Upper lobe of left lung (tissue), 4 donors: ENCODE data around the gene PRKG1.

ENCODE experiments used
- CTCF ChIP-seq, 6 experiments: fragments of 450-650 bp in 4 of 6; fragments of 200-600 bp in 2 of 6; sonication (generic) in 2 of 6; IDR thresholded peaks; one replicate each; pipeline ENCODE4 v1.5.1; 2016 to 2019; ENCODE audit warnings: antibody characterized with exemption in 6 of 6
- EP300 ChIP-seq, 4 donors: sonication (generic); formaldehyde crosslinking; IDR thresholded peaks; one replicate each; pipeline ENCODE4 v1.5.1; 2017; ENCODE audit warnings: antibody characterized with exemption in 4 of 4, control low read depth in 2 of 4
- POLR2A ChIP-seq, 4 donors: fragments of 450-650 bp; IDR thresholded peaks; one replicate each; pipeline ENCODE4 v1.5.1; 2016 to 2017; ENCODE audit warnings: antibody characterized with exemption in 4 of 4, mild to moderate bottlenecking in 2 of 4
- POLR2AphosphoS5 ChIP-seq, 2 donors: sonication (generic); formaldehyde crosslinking; IDR thresholded peaks; one replicate each; pipeline ENCODE4 v1.5.1; 2017; ENCODE audit warnings: antibody characterized with exemption in 2 of 2

GRCh38 chr10:51312817-51313216, 238.5 kb downstream of the PRKG1 start:
- TF ChIP-seq EP300 (IDR thresholded peaks at IDR 0.05), result no peak
- no peak for TF ChIP-seq CTCF (IDR thresholded peaks at IDR 0.05)
- no peak for TF ChIP-seq POLR2AphosphoS5 (IDR thresholded peaks at IDR 0.05)
- TF ChIP-seq POLR2A (IDR thresholded peaks at IDR 0.05), result no peak
